HCT116 (cell line): Measurements from ENCODE around the gene EN2. TPM values are rescaled to one million over a fixed set of nuclear protein-coding genes. Genes with fewer than 3 reads are reported as not detected.

Experiments
- ATAC-seq: fragments of 200-7000 bp; cut with Tn5 transposase; 2 replicates; pipeline ENCODE4 v1.9.1; 2020; ENCODE audit warnings: mild to moderate bottlenecking, moderate library complexity
- BruUV-seq: library from RNA; stranded (reverse); fragments of 400-500 nt; replicated peaks from 2 replicates; lab custom pipeline; 2021; lab: Mats Ljungman, UMichigan
- CTCF ChIA-PET: fragments of 300-600 bp; sonication (Branson Sonifier 250); formaldehyde crosslinking; loops from one replicate; lab custom pipeline; 2021; ENCODE audit warnings: antibody characterized with exemption; lab: Charles Lee
- POLR2A ChIA-PET: fragments of 300-600, 350-600 bp; sonication (Branson Sonifier 250); formaldehyde crosslinking; loops from one replicate; lab custom pipeline; 2021; ENCODE audit warnings: antibody characterized with exemption; lab: Charles Lee
- RAD21 ChIA-PET, 2 experiments: fragments of 300-600 bp; sonication (Branson Sonifier 250); formaldehyde crosslinking; loops; one replicate each; lab custom pipeline; 2023; ENCODE audit warnings: low total read pairs in 2 of 2; ENCODE audit not compliant: uncharacterized antibody in 2 of 2, unreplicated experiment in 2 of 2, low non-redundant PET in 1 of 2; lab: Charles Lee
- DNase-seq: peaks from one replicate; pipeline ENCODE4 v3.0.0-alpha.2; 2010; ENCODE audit warnings: low read depth, low spot score
- H2AFZ ChIP-seq: fragments of 200-600 bp; shearing (Covaris generic), sonication (generic); 2 replicates; pipeline ENCODE4 v1.6.1; 2017; ENCODE audit warnings: low read depth, mixed run types, mixed read lengths, antibody characterized with exemption, low read length; ENCODE audit not compliant: poor library complexity, severe bottlenecking
- H3K27ac ChIP-seq: 2 replicates; pipeline ENCODE4 v1.5.1; 2012; ENCODE audit warnings: low read depth, low read length
- H3K27me3 ChIP-seq: fragments of 200-600 bp; sonication (generic); 2 replicates; pipeline ENCODE4 v1.6.1; 2016; ENCODE audit warnings: mixed run types, low read length, mixed read lengths; ENCODE audit not compliant: insufficient read depth
- H3K36me3 ChIP-seq, 2 experiments: fragments of 200-500 bp in 1 of 2; fragments of 200-600 bp in 1 of 2; sonication (Bioruptor generic) in 1 of 2; sonication (generic) in 1 of 2; 2 replicates each; pipeline versions ENCODE4 v1.5.1 to v1.6.1; 2014 to 2016; ENCODE audit warnings: low read length in 2 of 2, inconsistent platforms in 1 of 2, mixed read lengths in 1 of 2, mixed run types in 1 of 2; ENCODE audit not compliant: insufficient read depth in 2 of 2, control insufficient read depth in 1 of 2
- H3K4me1 ChIP-seq, 2 experiments: fragments of 200-600 bp in 1 of 2; sonication (generic) in 1 of 2; 2 replicates each; pipeline versions ENCODE4 v1.5.1 to v1.6.1; 2012 to 2017; ENCODE audit warnings: low read length in 2 of 2, inconsistent platforms in 1 of 2, mild to moderate bottlenecking in 1 of 2, mixed read lengths in 1 of 2, mixed run types in 1 of 2, moderate library complexity in 1 of 2; ENCODE audit not compliant: insufficient read depth in 2 of 2, control insufficient read depth in 1 of 2
- H3K4me2 ChIP-seq: fragments of 200-600 bp; sonication (generic); 2 replicates; pipeline ENCODE4 v1.6.1; 2017; ENCODE audit warnings: mixed run types, low read length, mixed read lengths
- H3K4me3 ChIP-seq, 2 experiments: fragments of 200-600 bp in 1 of 2; sonication (generic) in 1 of 2; replicated peaks in 1 of 2; 2 replicates each; pipeline ENCODE4 v1.5.1; 2011 to 2016; ENCODE audit warnings: low read length in 2 of 2, control low read depth in 1 of 2, low read depth in 1 of 2, mild to moderate bottlenecking in 1 of 2, mixed read lengths in 1 of 2, mixed run types in 1 of 2
- H3K79me2 ChIP-seq: fragments of 200-600 bp; sonication (generic); 2 replicates; pipeline ENCODE4 v1.6.1; 2017; ENCODE audit warnings: mild to moderate bottlenecking, mixed run types, low read length, moderate library complexity, mixed read lengths; ENCODE audit not compliant: insufficient read depth
- H3K9ac ChIP-seq: fragments of 200-600 bp; sonication (generic); 2 replicates; pipeline ENCODE4 v1.6.1; 2016; ENCODE audit warnings: low read length, mixed read lengths
- H3K9me2 ChIP-seq: fragments of 200-600 bp; sonication (generic), shearing (Covaris generic); 2 replicates; pipeline ENCODE4 v1.6.1; 2017; ENCODE audit warnings: mixed run types, mild to moderate bottlenecking, moderate library complexity; ENCODE audit not compliant: insufficient read depth
- H3K9me3 ChIP-seq, 2 experiments: fragments of 200-500 bp in 1 of 2; fragments of 200-600 bp in 1 of 2; sonication (Bioruptor generic) in 1 of 2; sonication (generic) in 1 of 2; 2 replicates each; pipeline ENCODE4 v1.6.1; 2014 to 2017; ENCODE audit warnings: low read length in 2 of 2, mixed read lengths in 2 of 2, inconsistent platforms in 1 of 2, low read depth in 1 of 2, mild to moderate bottlenecking in 1 of 2, mixed run types in 1 of 2, moderate library complexity in 1 of 2; ENCODE audit not compliant: control insufficient read depth in 1 of 2, insufficient read depth in 1 of 2
- H4K20me1 ChIP-seq: fragments of 200-600 bp; sonication (generic), shearing (Covaris generic); 2 replicates; pipeline ENCODE4 v1.6.1; 2017; ENCODE audit warnings: mixed run types, mild to moderate bottlenecking, moderate library complexity; ENCODE audit not compliant: insufficient read depth
- ELF1 ChIP-seq: IDR thresholded peaks from 2 replicates; pipeline ENCODE4 v1.6.1; 2012; ENCODE audit warnings: low read depth, borderline replicate concordance
- EZH2 ChIP-seq: fragments of 200-600 bp; sonication (generic); IDR thresholded peaks from 2 replicates; pipeline ENCODE4 v1.6.1; 2017; ENCODE audit warnings: antibody characterized with exemption, mixed run types
- EZH2phosphoT487 ChIP-seq: fragments of 200-600 bp; IDR thresholded peaks from 2 replicates; pipeline ENCODE4 v1.6.1; 2018; ENCODE audit warnings: antibody characterized with exemption, borderline replicate concordance
- FOSL1 ChIP-seq: IDR thresholded peaks from 2 replicates; pipeline ENCODE4 v1.6.1; 2012; ENCODE audit warnings: low read depth
- JUND ChIP-seq: IDR thresholded peaks from 2 replicates; pipeline ENCODE4 v1.6.1; 2012
- POLR2A ChIP-seq: IDR thresholded peaks from 2 replicates; pipeline ENCODE4 v1.7.0; 2011; ENCODE audit warnings: borderline replicate concordance; ENCODE audit not compliant: insufficient read depth, insufficient read length; ENCODE audit errors: extremely low read depth
- POLR2AphosphoS5 ChIP-seq: IDR thresholded peaks from 2 replicates; pipeline ENCODE4 v1.6.1; 2011; ENCODE audit warnings: mild to moderate bottlenecking, low read depth, low read length, moderate library complexity
- RAD21 ChIP-seq: IDR thresholded peaks from 2 replicates; pipeline ENCODE4 v1.6.1; 2012; ENCODE audit warnings: low read depth, mild to moderate bottlenecking
- SP1 ChIP-seq: IDR thresholded peaks from 2 replicates; pipeline ENCODE4 v1.6.1; 2012; ENCODE audit warnings: low read depth
- SRF ChIP-seq: IDR thresholded peaks from 2 replicates; pipeline ENCODE4 v1.6.1; 2012; ENCODE audit warnings: low read depth
- TCF7L2 ChIP-seq: IDR thresholded peaks from 2 replicates; pipeline ENCODE4 v1.7.0; 2011; ENCODE audit warnings: borderline replicate concordance, inconsistent platforms; ENCODE audit not compliant: insufficient read depth, insufficient read length; ENCODE audit errors: extremely low read depth
- ZFX ChIP-seq: fragments of 450-650 bp; IDR thresholded peaks from 2 replicates; pipeline ENCODE4 v1.6.1; 2017
- intact Hi-C: fragments of 100-400 bp; cut with micrococcal nuclease; formaldehyde crosslinking; loops from 2 replicates; pipeline ENCODE4 v1.10.0; 2022
- total RNA-seq: library from RNA; stranded (reverse); gene quantifications from one replicate; pipeline ENCODE4 v1.2.1, GENCODE V29; 2021; ENCODE audit not compliant: unreplicated experiment
- TF ChIP-seq, protein P1 (sequence below), 3 experiments: fragments of 200-600 bp in 1 of 3; sonication (generic) in 1 of 3; IDR thresholded peaks in 2 of 3; conservative IDR thresholded peaks in 1 of 3; 2 replicates each; pipeline ENCODE4 v1.5.1; 2012 to 2017; ENCODE audit warnings: low read depth in 2 of 3, low read length in 2 of 3, antibody characterized with exemption in 1 of 3, borderline replicate concordance in 1 of 3, control low read depth in 1 of 3, mild to moderate bottlenecking in 1 of 3, mixed read lengths in 1 of 3, mixed run types in 1 of 3, moderate library complexity in 1 of 3; ENCODE audit not compliant: insufficient read depth in 1 of 3
- TF ChIP-seq, protein P2 (sequence below): IDR thresholded peaks from 2 replicates; pipeline ENCODE4 v1.6.1; 2011; ENCODE audit warnings: mild to moderate bottlenecking, low read length, moderate library complexity; ENCODE audit not compliant: insufficient replicate concordance; ENCODE audit errors: extremely low read depth
- TF ChIP-seq, protein P3 (sequence below): IDR thresholded peaks from 2 replicates; pipeline ENCODE4 v1.6.1; 2012; ENCODE audit warnings: low read depth

Gene EN2
- total RNA-seq, 1 experiment from 2014 or later = 0.32 TPM

DNA sequence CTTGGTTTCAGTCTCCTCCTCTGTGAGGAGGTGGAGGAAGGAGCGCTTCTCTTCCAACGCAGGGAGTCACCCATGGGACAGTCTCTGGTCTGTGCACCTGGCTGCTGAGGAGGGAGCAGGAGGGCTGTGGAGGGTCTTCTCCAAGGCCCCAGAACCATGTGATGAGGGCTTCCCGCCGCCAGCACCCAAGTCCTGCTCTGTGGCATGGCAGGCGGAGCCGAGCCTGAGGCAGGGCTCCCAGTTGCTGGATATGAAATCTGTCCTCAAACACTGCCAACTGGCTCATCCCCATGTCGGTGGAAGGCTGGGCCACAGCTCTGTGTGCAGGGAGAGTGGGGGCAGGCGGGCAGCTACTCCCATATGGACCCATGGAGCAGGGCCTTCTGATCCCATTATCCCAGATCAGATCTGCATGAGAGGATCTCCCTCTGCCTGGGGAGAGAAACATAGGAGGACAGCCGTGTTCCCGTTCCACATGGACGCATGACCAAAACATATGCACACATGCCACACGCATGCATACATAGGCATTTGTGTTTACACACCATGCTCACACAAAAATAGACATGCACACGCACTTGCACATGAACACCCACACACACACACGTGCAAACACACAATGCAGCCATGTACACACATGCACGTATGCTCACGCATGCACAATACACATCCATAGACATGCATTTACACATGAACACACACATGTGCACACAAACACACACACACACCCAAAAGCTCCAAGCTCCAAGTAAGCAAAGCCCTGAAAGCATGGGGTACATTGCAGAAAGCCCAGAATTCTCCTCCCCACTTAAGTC lies 38.8 kb upstream of the EN2 start (continued):
- TF ChIP-seq POLR2AphosphoS5 (no peak), JUND (no peak), RAD21 (no peak)
- TF ChIP-seq, protein P1, sequence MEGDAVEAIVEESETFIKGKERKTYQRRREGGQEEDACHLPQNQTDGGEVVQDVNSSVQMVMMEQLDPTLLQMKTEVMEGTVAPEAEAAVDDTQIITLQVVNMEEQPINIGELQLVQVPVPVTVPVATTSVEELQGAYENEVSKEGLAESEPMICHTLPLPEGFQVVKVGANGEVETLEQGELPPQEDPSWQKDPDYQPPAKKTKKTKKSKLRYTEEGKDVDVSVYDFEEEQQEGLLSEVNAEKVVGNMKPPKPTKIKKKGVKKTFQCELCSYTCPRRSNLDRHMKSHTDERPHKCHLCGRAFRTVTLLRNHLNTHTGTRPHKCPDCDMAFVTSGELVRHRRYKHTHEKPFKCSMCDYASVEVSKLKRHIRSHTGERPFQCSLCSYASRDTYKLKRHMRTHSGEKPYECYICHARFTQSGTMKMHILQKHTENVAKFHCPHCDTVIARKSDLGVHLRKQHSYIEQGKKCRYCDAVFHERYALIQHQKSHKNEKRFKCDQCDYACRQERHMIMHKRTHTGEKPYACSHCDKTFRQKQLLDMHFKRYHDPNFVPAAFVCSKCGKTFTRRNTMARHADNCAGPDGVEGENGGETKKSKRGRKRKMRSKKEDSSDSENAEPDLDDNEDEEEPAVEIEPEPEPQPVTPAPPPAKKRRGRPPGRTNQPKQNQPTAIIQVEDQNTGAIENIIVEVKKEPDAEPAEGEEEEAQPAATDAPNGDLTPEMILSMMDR (IDR thresholded peaks at IDR 0.05 in 2 of 3, conservative IDR thresholded peaks at IDR 0.05 in 1 of 3; ENCODE audit: borderline replicate concordance in 1 of 3, insufficient read depth in 1 of 3, low read depth in 2 of 3, low read length in 2 of 3) = no peak

DNA sequence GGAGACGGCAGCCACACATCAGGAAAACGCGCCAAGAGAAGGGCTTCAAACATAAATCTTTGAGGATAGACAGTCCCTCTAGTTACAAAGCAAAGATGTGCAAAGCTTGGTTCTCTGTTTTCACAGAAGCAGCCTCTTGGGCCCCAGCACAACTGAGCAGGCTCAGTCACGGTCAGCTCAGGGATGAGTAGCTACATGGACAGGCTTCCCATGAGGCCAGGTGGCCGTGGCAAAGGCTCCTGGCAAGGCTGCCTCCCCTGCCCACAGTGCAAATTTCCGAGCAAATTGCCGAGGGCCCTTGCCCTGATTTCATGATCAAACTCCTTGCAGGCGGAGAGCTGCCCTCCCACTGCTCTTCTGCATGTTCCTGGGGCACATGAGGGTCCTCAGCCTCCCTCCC lies 37.8 kb upstream of the EN2 start:
- no peak overlapping the region for H2AFZ ChIP-seq
- H3K27ac ChIP-seq = no peak overlapping the region
- H3K9ac ChIP-seq = no peak overlapping the region
- no peak for ATAC-seq
- RAD21 ChIA-PET = no interaction called here
- POLR2A ChIA-PET = no interaction called here
- no peaks in the 10 kb centered on the region for H3K79me2 ChIP-seq
- H3K9me3 ChIP-seq = no peaks in the 10 kb centered on the region
- intact Hi-C loops = no loop called here
- no peak for DNase-seq
- no peak overlapping the region for H3K4me2 ChIP-seq
- TF ChIP-seq EZH2 (no peak), ZFX (no peak), POLR2A (no peak), SRF (no peak), EZH2phosphoT487 (no peak), FOSL1 (no peak), JUND (no peak), ELF1 (no peak), SP1 (no peak), TCF7L2 (no peak)
- TF ChIP-seq, protein P2, sequence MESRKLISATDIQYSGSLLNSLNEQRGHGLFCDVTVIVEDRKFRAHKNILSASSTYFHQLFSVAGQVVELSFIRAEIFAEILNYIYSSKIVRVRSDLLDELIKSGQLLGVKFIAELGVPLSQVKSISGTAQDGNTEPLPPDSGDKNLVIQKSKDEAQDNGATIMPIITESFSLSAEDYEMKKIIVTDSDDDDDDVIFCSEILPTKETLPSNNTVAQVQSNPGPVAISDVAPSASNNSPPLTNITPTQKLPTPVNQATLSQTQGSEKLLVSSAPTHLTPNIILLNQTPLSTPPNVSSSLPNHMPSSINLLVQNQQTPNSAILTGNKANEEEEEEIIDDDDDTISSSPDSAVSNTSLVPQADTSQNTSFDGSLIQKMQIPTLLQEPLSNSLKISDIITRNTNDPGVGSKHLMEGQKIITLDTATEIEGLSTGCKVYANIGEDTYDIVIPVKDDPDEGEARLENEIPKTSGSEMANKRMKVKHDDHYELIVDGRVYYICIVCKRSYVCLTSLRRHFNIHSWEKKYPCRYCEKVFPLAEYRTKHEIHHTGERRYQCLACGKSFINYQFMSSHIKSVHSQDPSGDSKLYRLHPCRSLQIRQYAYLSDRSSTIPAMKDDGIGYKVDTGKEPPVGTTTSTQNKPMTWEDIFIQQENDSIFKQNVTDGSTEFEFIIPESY = no peak
- TF ChIP-seq, protein P3, sequence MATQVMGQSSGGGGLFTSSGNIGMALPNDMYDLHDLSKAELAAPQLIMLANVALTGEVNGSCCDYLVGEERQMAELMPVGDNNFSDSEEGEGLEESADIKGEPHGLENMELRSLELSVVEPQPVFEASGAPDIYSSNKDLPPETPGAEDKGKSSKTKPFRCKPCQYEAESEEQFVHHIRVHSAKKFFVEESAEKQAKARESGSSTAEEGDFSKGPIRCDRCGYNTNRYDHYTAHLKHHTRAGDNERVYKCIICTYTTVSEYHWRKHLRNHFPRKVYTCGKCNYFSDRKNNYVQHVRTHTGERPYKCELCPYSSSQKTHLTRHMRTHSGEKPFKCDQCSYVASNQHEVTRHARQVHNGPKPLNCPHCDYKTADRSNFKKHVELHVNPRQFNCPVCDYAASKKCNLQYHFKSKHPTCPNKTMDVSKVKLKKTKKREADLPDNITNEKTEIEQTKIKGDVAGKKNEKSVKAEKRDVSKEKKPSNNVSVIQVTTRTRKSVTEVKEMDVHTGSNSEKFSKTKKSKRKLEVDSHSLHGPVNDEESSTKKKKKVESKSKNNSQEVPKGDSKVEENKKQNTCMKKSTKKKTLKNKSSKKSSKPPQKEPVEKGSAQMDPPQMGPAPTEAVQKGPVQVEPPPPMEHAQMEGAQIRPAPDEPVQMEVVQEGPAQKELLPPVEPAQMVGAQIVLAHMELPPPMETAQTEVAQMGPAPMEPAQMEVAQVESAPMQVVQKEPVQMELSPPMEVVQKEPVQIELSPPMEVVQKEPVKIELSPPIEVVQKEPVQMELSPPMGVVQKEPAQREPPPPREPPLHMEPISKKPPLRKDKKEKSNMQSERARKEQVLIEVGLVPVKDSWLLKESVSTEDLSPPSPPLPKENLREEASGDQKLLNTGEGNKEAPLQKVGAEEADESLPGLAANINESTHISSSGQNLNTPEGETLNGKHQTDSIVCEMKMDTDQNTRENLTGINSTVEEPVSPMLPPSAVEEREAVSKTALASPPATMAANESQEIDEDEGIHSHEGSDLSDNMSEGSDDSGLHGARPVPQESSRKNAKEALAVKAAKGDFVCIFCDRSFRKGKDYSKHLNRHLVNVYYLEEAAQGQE = no peak
- no peaks in the 10 kb centered on the region for H3K9me2 ChIP-seq
- no TSS peak for BruUV-seq
- H3K4me1 ChIP-seq = no peaks in the 10 kb centered on the region
- CTCF ChIA-PET = no interaction called here
- no peaks in the 10 kb centered on the region for H4K20me1 ChIP-seq
- no peak overlapping the region for H3K4me3 ChIP-seq
- no peaks in the 10 kb centered on the region for H3K36me3 ChIP-seq
- H3K27me3 ChIP-seq = no peaks in the 10 kb centered on the region; the same call in none of the 2 replicates
